ENCODE data around the gene LAMC3.

LAMC3 gene

GRCh38 chr9:131019388-131020239 lies 10.6 kb downstream of the LAMC3 start:
- ChIA-PET POLR2A (no interaction called here), CTCF (interaction anchor here (2.5 to 4.4 kb wide), 2 partner anchors 24 to 27 kb away, joined by 5 to 19 read pairs; no protein-coding TSS in a partner anchor)
- no peak for TF ChIP-seq CTCF (IDR thresholded peaks at IDR 0.05; ENCODE audit: control extremely low read depth, extremely low read depth, low read depth, missing control alignments)
- no peak for DNase-seq (ENCODE audit: extremely low spot score)

- no peak for TF ChIP-seq CTCF (IDR thresholded peaks at IDR 0.05; ENCODE audit: control extremely low read depth, extremely low read depth, low read depth, missing control alignments)
- no peak for DNase-seq (ENCODE audit: extremely low spot score)
- CTCF ChIA-PET: interaction anchor here (2.5 to 4.4 kb wide), 2 partner anchors 23 to 26 kb away, joined by 5 to 19 read pairs; no protein-coding TSS in a partner anchor
- POLR2A ChIA-PET: no interaction called here
Observed at GRCh38 chr9:131020388-131020787, 11.4 kb downstream of the LAMC3 start.

- no peak for DNase-seq (ENCODE audit: extremely low spot score)
- ChIA-PET CTCF (interaction anchor here (2.5 to 4.4 kb wide), 2 partner anchors 23 to 26 kb away, joined by 5 to 19 read pairs; no protein-coding TSS in a partner anchor), POLR2A (no interaction called here)
- no peak for TF ChIP-seq CTCF (IDR thresholded peaks at IDR 0.05; ENCODE audit: control extremely low read depth, extremely low read depth, low read depth, missing control alignments)
Observed at GRCh38 chr9:131020862-131021261, 11.9 kb downstream of the LAMC3 start.

GRCh38 chr9:131021785-131022184 lies 12.8 kb downstream of the LAMC3 start:
- DNase-seq (ENCODE audit: extremely low spot score): no peak
- no peak for TF ChIP-seq CTCF (IDR thresholded peaks at IDR 0.05; ENCODE audit: control extremely low read depth, extremely low read depth, low read depth, missing control alignments)
- CTCF ChIA-PET: interaction anchor here (1.0 to 4.4 kb wide), 5 partner anchors 14 to 32 kb away, joined by 3 to 19 read pairs (median 4); no protein-coding TSS in a partner anchor
- POLR2A ChIA-PET: no interaction called here

- CTCF ChIA-PET: no interaction called here
- DNase-seq (ENCODE audit: extremely low spot score): no peak
- TF ChIP-seq CTCF (IDR thresholded peaks at IDR 0.05; ENCODE audit: control extremely low read depth, extremely low read depth, low read depth, missing control alignments): no peak
- POLR2A ChIA-PET: no interaction called here
Observed at GRCh38 chr9:131024978-131025868, 16.2 kb downstream of the LAMC3 start.
